ENCODE measurements around the gene RXRA.
A peak's percentile ranks its signal among the peaks of the same experiment; 100 is the strongest.

RXRA gene

DNA sequence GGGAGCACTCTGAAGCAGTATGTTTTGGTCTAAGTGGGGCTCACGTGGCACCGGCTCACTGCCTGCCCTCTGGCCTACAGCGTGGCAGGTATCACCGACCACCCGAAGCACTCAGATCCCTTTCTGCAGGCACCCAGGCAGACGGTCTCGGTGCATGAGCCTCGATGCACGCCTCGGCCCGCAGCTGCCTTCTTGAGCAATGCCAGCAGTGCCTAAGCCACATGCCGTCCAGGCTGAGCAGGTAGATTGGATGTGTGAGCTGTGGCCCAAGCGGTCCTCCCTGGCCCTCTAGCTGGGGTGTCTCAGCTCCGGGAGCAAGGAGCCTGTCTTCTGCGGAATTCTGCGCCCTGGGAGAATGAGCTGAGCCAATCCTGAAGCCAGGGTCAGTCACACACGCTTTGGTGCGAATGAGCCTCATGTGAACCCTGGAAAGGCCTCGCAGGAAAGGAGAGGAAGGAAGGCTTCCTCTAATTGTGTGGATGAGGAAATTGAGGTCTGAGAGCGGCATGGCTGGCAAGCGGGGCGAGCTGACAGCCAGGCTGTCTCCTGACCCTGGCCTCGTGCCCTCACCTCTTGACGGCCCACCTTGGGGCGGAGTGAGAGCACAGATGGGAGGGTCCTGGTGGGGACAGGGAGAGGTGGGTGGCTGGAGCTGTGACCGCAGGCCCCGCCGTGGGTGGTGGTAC, 14.4 kb downstream of the RXRA start:
- peak; percentile 80 for DNase-seq

DNA sequence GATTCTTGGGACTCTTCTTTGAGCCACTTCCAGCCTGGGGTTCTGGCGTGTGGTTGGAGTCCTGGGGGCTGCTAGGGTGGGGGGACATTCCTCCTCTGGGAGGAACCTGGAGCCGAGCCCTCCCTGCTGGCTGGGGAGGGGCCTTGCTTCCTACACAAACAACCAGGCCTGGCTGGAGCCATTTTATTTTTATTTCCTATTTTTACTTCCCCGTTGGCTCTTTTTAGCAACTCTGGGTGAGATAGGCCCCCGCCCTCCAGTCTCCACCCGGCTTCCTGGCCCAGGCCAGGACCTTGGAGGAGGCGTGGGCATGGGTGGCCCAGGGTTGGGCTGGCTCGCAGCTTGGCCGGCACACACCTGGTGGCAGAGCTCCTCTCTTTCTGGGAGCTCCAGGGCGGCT, 15.1 kb downstream of the RXRA start:
- DNase-seq, result peak; percentile 77

DNA sequence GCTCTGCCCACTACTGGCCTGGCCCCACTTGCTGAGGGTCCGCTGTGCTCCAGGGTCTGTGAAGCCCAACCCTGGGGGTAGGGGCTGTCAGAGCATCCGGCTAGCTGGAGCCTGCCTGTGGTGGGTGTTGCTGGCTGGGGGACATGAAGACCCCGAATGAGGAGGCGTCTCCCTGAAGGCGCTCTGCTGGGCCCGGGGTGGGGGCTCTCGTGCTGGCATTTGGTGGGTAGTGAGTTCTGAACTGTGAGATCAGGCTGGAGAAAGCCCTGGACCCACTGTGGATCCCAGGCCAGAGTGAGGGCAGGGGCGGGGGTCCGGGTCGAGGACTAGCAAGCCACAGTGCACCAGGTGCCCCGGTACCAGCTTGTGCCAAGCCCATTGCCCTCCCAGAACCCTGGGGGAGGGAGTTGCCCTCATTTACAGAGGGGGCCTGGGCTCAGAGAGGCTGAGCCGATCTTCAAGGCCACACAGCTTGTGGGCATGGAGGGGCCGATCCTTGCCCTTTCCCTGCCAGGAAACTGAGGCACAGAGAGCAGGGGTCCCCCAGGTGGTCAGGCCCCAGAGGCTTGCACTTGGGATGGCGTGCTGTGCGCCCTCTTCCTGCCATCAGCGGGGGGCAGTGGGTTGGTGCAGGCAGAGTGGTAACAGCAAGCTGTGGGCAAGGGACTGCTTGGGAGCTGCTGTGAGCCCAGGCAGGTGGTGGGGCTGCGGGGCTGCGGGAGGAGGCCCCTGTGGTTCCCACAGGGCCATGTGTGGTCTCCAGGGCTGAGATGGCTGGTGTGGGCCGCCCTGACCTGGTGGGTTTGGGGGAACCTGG, 15.9 kb downstream of the RXRA start:
- no peak for DNase-seq

DNA sequence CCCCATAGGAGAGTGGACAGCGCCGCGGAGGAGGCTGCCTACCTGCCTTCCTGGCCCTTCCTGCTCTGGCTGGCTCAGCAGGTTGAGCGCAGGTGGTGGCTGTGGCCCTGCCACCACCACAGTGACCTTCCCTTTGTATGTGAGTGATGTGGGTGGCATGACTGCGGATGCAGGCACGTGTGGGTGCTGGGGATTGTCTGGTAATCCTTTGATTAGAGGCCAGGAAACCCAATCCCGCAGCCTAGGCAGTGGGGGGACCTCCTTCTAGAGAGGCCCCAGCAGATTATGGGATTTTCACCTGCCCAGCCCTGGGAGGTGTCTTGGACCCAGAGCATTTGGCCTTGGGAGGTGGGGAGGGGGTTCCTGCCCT, 16.5 kb downstream of the RXRA start:
- DNase-seq, result no peak

DNA sequence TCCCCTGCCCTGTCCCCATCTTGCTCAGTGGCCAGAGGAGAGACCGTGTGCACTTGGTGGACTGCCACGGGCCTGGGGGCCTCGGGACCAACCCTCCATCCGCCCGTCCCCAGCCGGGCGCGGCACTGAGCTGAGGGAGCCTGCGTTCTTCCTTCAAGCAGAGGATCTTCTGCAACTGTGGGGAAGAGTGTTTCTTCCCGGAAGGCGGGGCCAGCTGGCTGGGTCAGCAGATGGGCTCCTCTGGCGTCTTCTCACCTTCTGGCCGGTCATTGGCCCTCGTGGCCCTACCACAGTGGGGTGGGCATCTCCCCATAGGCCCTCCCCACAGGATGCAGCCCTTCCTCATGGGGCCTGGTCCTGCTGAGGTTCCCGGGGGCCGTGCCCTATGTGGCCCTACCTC, 17.4 kb downstream of the RXRA start:
- peak; percentile 50 for DNase-seq

DNA sequence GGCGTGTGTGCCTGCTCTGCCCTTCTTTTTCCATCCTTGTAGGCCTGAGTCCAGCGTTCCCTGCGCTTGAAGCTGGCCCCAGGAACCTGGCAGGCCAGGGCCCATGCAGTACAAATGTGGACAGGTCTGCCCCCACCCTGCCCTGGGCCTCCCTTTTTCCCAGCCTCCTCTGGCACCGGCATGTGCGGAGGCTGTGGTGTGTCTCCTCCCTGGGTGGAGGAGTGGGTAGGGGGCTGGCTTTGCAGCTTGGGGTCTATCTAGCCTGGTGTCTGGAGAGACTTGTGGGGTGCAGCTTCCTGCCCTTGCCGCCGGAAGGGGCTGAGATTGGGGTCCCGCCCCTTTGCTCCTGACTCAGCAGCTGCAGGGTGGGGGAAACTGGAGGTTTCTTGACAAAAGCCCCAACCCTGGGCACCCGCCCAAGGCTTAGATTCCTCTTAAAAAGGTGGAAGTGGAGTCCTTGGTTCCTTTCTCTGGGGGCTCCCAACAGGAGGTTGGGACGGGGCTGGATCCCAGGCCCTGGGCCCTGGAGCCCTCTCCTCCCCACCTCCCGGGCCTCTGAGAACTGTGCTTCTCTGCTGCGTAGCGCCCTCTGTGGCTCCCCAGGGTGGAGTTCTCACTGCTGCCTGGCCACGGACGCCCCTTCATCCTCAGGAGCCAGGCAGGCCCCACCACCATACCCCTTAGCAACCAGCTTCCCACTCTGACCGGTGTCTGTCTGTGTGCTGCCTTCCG, 18.0 kb downstream of the RXRA start:
- DNase-seq, result peak; percentile 56

DNA sequence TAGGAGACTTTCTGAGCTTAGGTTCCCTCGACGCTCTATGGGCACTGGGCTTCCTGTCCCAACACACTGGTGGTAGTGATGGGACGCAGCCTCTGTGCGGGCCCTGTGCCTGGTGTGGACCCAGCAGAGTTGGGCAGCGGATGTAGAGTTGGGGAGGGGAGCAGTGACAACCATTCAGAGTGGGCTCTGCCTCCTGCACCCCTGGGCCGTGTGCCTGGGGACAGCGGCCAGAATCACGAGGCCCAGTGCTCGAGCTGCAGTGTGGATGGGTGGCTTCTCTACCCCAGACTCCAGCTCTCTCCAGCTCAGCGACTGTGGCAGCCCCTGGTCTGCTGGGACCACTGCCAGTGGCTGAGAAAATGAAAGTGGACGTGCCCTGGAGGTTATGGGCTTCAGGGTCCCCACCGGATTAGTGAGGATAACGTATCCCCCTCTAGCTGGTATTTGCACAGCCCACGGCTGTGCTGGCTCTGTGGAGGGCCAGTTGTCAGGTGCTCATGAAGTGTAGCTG, 18.6 kb downstream of the RXRA start:
- DNase-seq, result no peak

DNA sequence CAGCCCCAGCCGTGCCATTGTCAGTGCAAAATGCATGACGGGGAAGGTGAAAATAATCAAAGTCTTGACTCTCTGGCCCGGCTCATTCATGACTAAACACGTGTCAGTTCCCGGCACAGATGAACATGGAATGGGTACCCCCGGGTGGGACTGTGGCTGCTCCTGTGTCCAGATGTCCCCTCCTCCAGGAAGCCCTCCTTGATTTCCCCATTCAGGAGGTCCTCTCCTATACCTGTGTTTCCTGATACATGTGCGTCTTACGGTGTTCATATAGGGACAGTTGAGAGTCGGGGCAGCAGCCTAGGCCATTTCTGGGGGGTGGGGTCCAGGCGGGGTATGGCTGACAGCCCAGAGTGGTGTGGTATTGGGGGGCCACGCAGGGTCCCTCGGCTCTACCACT, 19.5 kb downstream of the RXRA start:
- no peak for DNase-seq

DNA sequence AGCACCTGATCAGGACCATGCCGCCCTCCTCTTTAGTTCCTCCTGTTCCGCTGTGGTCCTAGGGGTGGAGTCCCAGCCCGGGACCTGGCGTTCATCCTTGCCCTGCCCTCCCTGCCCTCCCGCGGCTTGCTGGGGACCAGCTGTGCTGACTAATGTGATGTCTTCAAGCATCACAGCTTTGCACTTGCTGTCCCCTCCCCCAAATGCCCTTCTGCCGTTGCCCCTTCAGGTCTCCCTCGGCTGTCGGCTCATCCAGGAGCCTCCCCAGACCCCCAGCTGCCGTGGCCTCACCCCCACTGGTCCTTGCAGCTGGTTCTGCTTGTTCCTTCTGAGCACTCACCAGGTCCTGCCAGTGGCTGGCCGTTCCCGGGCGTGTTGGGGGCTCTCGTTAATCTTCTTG, 19.9 kb downstream of the RXRA start:
- DNase-seq, result no peak

DNA sequence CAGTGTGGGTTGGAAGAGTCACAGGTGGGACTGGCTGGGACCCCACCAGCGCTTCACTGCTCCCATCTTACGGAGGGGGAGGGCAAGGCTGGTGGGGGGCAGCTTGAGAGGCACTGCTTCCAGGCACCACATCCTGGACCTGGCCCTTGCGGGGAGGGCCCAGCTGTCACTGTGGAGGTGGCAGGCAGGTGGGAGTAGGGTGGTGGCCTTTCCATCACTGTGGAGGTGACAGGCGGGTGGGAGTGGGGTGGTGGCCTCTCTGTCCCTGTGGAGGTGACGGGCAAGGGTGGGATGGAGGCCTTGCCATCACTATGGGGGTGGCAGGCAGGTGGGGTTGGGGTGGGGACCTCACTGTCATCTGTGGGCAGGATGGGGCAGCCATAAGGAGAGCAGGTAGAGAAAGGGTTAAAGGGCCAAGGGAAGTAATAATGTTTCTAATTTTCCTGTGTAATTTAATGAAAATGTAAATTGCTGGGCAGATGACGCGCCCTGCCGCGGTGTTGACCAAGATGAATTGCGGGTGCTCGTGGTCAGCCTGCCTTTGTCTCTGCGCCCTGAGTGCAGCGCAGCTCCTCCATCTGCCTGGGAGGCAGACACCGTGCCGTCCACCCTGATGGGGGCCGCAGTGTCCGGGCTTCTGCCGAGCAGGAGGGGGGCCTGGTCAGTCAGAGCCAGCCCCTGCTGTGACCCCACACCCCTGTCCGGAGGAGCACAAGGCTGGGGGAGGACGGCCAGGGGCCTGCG, 20.8 kb downstream of the RXRA start:
- DNase-seq, result no peak

DNA sequence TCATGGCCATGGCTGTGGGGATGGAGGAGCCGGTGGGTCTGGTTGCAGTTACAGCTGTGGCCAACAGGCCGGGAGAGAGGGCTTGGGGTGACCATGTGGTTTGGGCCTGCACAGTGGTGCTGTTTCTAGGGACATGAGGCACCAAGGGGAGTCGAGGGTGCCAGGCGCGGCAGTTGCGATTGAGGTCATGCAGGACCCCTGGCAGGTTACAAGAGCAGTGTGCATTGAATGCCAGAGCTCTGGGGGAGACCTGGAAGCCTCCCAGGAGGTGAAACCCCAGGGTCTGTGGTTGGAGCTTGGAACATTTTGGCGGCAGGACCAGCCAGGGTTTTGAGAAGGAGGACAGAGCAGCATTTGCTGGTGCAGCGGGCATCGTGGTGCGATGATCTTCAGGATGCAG, 21.7 kb downstream of the RXRA start:
- no peak for DNase-seq

DNA sequence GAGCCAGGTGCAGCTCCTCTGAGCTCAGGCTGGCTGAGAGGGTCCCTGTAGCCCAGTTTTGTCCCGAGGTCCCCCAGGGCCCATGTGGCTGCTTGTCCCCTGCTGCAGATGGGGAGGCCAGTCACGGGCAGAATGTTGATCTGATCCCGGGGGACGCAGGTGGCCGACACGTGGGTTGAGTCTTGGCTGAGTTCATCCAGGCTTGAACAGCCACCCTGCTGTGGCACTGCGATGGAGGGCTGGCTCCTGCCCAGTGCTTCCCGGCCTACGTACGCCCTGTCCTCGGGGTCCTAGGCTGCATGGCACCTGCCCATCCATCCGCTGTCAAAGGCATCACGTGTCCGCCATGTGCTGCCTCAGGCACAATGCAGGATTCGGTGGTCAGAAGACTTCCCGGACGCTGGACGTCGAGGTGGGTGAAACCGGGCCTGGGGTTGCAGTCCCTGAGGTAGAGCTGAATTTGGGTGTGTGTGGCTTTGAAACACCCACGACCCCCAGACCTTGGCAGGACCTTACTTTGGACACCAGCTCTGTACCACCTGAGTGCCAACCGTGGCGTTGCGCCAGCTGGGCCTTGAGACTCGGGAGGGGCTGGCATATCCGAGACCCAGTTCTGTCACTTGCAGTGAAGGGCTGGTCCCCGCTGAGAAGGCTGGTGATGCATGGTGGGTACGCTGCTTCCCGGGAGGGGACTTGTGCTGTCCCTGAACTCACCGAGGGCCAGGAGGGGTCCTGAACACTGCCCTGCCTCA, 22.3 kb downstream of the RXRA start:
- no peak for DNase-seq

DNA sequence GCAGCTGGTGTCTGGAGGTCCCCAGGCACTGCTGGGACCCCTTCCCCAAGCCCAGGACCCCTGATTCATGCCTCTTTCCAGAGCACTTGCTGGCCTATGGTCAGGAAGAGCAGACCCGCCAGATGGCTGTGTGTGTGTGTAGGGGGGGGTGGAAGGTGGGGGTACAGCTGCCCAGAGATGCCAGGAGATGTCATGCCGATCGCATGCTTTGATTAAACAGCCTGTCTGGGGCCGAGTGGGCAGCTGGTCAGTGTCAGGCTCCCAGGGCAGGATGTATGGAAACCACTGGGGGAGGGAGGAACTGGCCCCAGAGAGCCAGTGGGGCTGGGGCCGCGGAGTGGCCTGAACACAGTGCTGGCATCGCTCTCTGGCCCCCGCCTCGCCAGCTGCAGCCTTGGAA, 23.7 kb downstream of the RXRA start:
- DNase-seq, result no peak

DNA sequence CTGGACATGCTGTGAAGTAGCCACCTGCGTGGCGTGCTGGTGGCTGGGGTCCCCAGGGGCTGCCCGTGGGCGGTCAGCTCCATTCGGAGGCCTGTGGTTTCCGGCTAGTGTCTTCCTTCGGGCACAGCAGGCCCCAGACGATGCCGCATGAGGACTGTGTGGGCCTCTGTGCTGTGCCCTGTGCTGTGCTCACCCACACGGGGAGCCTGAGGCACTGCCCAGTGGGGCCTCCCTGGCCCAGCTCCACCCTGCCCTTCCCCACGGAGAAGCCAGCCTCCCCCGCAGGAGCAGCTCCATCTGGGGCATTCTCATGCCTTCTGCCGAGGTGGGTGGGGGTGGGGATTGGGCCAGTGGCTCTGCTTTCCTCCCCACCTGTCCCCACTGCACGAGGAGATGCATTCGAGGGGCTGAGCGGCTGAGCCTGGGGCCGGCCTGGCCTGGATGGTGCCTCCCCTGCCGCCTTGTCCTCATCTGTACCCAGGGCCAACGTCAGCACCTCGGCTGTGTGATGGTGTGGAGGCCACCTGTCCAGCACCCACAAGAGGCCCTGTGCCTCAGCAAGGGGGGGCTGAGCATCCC, 24.2 kb downstream of the RXRA start:
- DNase-seq, result no peak

DNA sequence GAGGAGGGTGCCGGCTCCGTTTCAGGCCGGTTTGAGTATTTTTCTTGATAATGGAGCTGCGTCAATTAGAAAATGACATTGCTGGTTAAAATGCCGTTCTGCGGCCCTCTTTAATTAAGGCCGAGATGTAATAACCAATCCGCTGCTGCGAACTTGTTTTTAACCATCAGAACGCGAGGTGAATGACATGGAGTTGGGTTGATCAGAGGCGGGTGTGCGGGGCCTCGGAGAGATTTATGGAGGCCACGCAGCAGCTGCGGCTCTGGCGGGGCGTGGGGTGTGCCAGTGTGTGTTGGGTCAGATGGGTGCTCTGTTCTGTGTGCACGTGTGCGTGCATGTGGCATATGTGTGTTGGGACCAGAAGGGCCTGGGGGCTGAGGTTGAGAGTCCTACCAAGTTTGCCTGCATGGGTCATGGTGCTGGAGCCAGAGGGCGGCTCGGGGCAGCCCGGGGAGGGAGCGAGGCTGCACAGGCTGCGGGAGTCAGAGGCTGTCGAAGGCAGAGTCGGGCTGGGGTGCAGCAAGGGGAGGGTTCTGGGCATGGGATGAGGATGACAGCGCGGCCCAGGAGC, 25.4 kb downstream of the RXRA start:
- no peak for DNase-seq

DNA sequence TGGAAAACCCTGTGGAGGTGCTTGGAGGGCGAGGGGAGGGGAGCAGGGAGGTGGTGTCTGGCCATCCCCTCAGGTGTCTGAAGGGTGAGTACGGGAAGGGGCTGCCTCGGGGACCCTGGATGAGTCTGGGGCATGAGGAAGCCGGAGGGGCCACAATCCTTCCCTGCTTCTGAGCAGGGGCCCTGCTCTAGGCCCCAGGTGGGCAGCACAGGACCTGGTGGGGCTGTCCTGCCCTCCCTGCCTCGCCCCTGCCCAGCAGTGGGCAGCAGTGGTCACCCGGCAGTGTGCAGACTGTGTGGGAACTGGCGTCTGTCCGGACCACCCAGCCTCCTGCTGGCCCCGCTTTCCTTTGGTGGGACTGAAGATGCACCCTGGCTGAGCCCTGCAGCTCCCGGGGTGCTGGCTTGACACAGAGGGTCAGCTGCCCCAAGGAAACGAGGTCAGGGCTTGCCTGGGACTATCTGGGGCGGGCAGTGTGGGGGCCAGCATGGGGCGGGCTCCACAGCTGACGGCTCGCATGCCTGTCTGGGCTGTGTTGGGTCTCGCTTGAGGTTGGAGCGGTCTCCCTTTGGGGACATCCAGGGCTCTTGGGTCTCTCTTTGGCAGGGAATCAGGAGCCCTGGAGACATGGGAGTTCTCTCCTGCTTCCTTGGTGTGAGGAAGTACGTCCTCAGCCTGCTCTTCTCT, 26.1 kb downstream of the RXRA start:
- no peak for DNase-seq

DNA sequence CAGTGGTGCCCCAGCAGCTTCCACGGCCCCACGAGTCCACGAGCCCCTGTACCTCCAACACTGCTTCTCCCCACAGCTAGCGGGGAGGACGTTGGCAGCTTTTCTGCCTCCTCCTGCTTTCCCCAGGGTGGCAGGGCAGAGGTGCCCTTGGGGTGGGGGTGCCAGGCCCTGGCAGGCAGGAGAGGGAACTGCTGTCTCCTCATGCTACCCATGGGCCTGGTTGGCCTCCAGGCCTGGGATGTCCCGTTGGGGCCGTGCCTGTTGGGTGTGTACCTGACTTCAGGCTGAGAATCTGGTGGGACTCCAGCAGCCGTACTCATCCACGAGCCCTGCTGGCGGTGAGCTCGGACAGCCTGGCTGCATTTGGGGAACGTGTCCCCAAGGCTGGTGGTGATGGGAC, 27.3 kb downstream of the RXRA start:
- no peak for DNase-seq

DNA sequence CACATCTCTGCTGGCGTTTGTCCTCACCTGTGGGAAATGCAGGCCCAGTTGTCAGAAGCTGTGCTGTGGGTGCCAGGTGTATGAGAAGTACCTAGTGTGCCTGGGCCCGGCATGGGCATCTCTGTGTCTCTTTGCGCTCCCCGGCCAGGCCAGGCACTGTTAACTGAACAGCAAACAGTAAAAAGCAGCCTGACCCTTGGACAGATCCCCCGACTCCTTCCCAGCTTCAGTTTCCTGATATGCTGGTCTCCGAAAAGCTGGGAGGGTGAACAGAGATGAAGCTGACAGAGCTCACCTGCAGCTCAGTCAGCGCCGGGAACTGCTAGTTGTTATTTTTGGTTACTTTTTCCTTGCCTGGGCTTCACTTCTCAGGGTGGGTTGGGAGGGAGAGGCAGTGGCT, 28.9 kb downstream of the RXRA start:
- DNase-seq, result no peak

DNA sequence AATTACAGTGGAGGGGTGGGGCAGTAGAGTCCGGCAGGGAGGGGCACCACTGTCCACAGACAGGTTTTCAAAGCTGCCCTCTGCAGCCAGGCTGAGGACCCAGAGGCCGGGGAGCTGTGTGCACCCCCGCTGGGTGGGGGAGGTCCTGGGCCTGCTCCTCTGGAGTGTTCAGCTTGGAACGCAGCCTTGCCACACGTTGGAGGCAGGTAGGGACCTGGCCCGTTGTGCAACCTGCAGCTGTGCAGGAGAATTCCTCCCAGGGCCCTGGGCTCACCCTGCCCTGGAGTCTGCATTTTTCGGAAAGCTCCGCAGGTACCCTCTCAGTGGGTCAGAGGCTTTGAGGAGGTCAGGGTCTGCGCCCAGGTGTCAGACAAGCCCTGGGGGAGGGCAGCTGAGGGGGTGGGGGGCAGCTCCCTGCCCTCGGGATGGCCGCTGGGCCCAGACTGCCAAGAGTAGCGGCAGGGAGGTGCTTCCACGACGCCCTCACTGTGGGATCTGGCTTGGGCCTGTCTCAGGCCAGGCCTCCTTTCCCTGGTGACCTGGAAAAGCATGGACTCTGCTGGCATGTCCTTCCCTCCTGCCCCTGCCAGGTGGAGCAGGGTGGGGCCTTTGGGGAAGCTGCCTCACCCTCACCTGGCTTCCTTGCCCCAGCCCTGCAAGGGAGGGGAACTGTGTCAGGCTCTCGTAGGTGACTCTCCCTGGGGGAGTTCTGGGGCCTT, 29.5 kb downstream of the RXRA start:
- no peak for DNase-seq
